HTR-8/SVneo (cell line): Measurements from ENCODE around the gene SNX33.
"Not testable (repeated sequence)": the region's sequence is repeated elsewhere in the genome, so short reads cannot be mapped to it uniquely, and the experiment has no call there.

Source experiments
- DNase-seq: peaks from one replicate; pipeline ENCODE4 v3.0.0; 2011; ENCODE audit warnings: low spot score, mixed read lengths; ENCODE audit not compliant: insufficient read length
- FAIRE-seq: peaks from 2 replicates; lab custom pipeline; 2011; peaks lifted over from hg19 to GRCh38; lab: Jason Lieb, UNC

Gene SNX33

GRCh38 chr15:75647370-75648155, at the start of gene SNX33:
TSS of gene SNX33 (plus strand) at chr15:75647912. CDS start at chr15:75649103, 1,191 bp downstream.
- FAIRE-seq (peak; percentile 77), DNase-seq (peak; percentile 66)

- DNase-seq (no peak), FAIRE-seq (no peak)
Measured at GRCh38 chr15:75598361-75598760, 49.4 kb upstream of the SNX33 start.

- DNase-seq (no peak), FAIRE-seq (no peak)
Measured at GRCh38 chr15:75599401-75599800, 48.3 kb upstream of the SNX33 start.

- FAIRE-seq, result no peak
Measured at GRCh38 chr15:75606026-75606425, 41.7 kb upstream of the SNX33 start.

GRCh38 chr15:75606711-75607699, 40.7 kb upstream of the SNX33 start:
- FAIRE-seq (no peak), DNase-seq (no peak)

More at GRCh38 chr15:75606026-75606425, 41.7 kb upstream of the SNX33 start:
- DNase-seq, result no peak

GRCh38 chr15:75616766-75617165, 30.9 kb upstream of the SNX33 start:
- DNase-seq (no peak), FAIRE-seq (no peak)

- FAIRE-seq (no peak), DNase-seq (no peak)
Measured at GRCh38 chr15:75620058-75620820, 27.5 kb upstream of the SNX33 start.

- no peak for FAIRE-seq
- DNase-seq, result no peak
Measured at GRCh38 chr15:75620841-75621391, 26.8 kb upstream of the SNX33 start.

GRCh38 chr15:75622505-75622904, 25.2 kb upstream of the SNX33 start:
- FAIRE-seq (no peak), DNase-seq (no peak)

GRCh38 chr15:75625542-75626347, 22.0 kb upstream of the SNX33 start, which contains the start of gene SNUPN:
TSS of gene SNUPN (minus strand) at chr15:75625725. CDS start at chr15:75621051, 4,674 bp downstream.
- no peak for FAIRE-seq

GRCh38 chr15:75631935-75632334, 15.8 kb upstream of the SNX33 start:
- FAIRE-seq (no peak), DNase-seq (no peak)

More at GRCh38 chr15:75625542-75626347, 22.0 kb upstream of the SNX33 start, which contains the start of gene SNUPN:
- DNase-seq, result peak; percentile 93

GRCh38 chr15:75633922-75634321, 13.8 kb upstream of the SNX33 start:
- DNase-seq, FAIRE-seq: not testable (repeated sequence)

GRCh38 chr15:75636026-75636425, 11.7 kb upstream of the SNX33 start:
- DNase-seq, result no peak

GRCh38 chr15:75637245-75638009, 10.3 kb upstream of the SNX33 start:
- no peak for DNase-seq
- no peak for FAIRE-seq

More at GRCh38 chr15:75636026-75636425, 11.7 kb upstream of the SNX33 start:
- no peak for FAIRE-seq

- FAIRE-seq (no peak), DNase-seq (no peak)
Measured at GRCh38 chr15:75639191-75639708, 8.5 kb upstream of the SNX33 start.

GRCh38 chr15:75639709-75640482, 7.8 kb upstream of the SNX33 start, which contains the start of gene IMP3:
TSS of gene IMP3 (minus strand) at chr15:75640224. CDS start at chr15:75640168, 56 bp downstream.
- FAIRE-seq (peak; percentile 60), DNase-seq (peak; percentile 94)
